Loucy (cell line): Measurements from ENCODE around the gene SLC22A25.
A peak's percentile ranks its signal among the peaks of the same experiment; 100 is the strongest.

Experiments
- H2AFZ ChIP-seq: fragments of 200-600 bp; sonication (generic); 2 replicates; pipeline ENCODE4 v1.6.0; 2016; ENCODE audit warnings: antibody characterized with exemption, mild to moderate bottlenecking, low read length, moderate library complexity
- H3F3A ChIP-seq: fragments of 200-600 bp; 2 replicates; pipeline ENCODE4 v1.6.0; 2016; ENCODE audit warnings: antibody characterized with exemption, low read depth, mild to moderate bottlenecking
- H3K27me3 ChIP-seq: fragments of 200-600 bp; sonication (generic); 2 replicates; pipeline ENCODE4 v1.6.1; 2014; ENCODE audit warnings: low read length, mild to moderate bottlenecking; ENCODE audit not compliant: insufficient read depth, poor library complexity, severe bottlenecking
- H3K36me3 ChIP-seq: fragments of 200-600 bp; sonication (generic); 2 replicates; pipeline ENCODE4 v1.6.1; 2016; ENCODE audit warnings: low read length; ENCODE audit not compliant: insufficient read depth
- H3K4me1 ChIP-seq: fragments of 200-600 bp; sonication (generic); 2 replicates; pipeline ENCODE4 v1.5.1; 2014; ENCODE audit warnings: low read length, mild to moderate bottlenecking; ENCODE audit not compliant: insufficient read depth, poor library complexity, severe bottlenecking
- H3K4me2 ChIP-seq: fragments of 200-600 bp; sonication (generic); 2 replicates; pipeline ENCODE4 v1.6.0; 2014; ENCODE audit warnings: antibody characterized with exemption, low read length, low read depth, mild to moderate bottlenecking; ENCODE audit not compliant: poor library complexity, severe bottlenecking
- H3K4me3 ChIP-seq: fragments of 200-600 bp; sonication (generic); 2 replicates; pipeline ENCODE4 v1.5.1; 2014; ENCODE audit warnings: low read length, mild to moderate bottlenecking, mixed read lengths; ENCODE audit not compliant: poor library complexity, severe bottlenecking
- H3K79me2 ChIP-seq: fragments of 200-600 bp; sonication (generic); 2 replicates; pipeline ENCODE4 v1.6.1; 2014; ENCODE audit warnings: low read length; ENCODE audit not compliant: insufficient read depth
- H3K9ac ChIP-seq: fragments of 200-600 bp; sonication (generic); 2 replicates; pipeline ENCODE4 v1.6.0; 2014; ENCODE audit warnings: mild to moderate bottlenecking, low read depth, low read length, moderate library complexity; ENCODE audit not compliant: poor library complexity, severe bottlenecking
- H3K9me2 ChIP-seq: fragments of 200-600 bp; sonication (generic); replicated peaks from 2 replicates; pipeline ENCODE4 v1.6.1; 2016; ENCODE audit warnings: low read depth, low read length, mixed read lengths
- H3K9me3 ChIP-seq: fragments of 200-600 bp; sonication (generic); 2 replicates; pipeline ENCODE4 v1.6.1; 2014; ENCODE audit warnings: mild to moderate bottlenecking, antibody characterized with exemption, low read length, low read depth; ENCODE audit not compliant: insufficient read depth
- H4K20me1 ChIP-seq: fragments of 200-600 bp; sonication (generic); 2 replicates; pipeline ENCODE4 v1.6.0; 2014; ENCODE audit warnings: antibody characterized with exemption, low read length, mild to moderate bottlenecking; ENCODE audit not compliant: insufficient read depth, poor library complexity, severe bottlenecking
- EZH2phosphoT487 ChIP-seq: fragments of 200-600 bp; IDR thresholded peaks from 2 replicates; pipeline ENCODE4 v1.6.1; 2018; ENCODE audit warnings: antibody characterized with exemption, mild to moderate bottlenecking, moderate library complexity, borderline replicate concordance
- TF ChIP-seq, protein P1 (sequence below): fragments of 200-600 bp; sonication (generic); conservative IDR thresholded peaks from 2 replicates; pipeline ENCODE4 v1.5.1; 2014; ENCODE audit warnings: mild to moderate bottlenecking, antibody characterized with exemption, low read length

SLC22A25 gene

DNA sequence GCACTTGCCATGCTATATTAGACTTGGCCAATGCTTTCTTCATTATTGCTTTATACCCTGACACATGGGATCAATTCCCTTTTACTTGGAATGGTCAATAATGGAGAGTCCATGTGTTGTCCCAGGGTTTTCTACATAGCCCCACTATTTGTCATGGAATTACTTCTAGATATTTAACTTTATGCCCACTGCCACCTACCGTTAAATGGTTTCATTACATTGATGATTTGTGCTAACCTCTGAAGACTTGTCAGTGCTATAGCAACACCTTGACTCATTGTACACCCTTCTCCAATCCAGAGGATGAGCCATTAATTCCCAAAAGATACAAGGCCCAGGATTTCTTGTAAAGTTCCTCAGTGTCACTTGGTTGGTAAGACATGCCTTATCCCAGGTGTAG lies 31.4 kb upstream of the SLC22A25 start:
- H3K9ac ChIP-seq, result no peak overlapping the region
- H3K36me3 ChIP-seq, result no peaks in the 10 kb centered on the region
- H2AFZ ChIP-seq, result no peak overlapping the region
- no peaks in the 10 kb centered on the region for H3K9me3 ChIP-seq
- TF ChIP-seq, protein P1, sequence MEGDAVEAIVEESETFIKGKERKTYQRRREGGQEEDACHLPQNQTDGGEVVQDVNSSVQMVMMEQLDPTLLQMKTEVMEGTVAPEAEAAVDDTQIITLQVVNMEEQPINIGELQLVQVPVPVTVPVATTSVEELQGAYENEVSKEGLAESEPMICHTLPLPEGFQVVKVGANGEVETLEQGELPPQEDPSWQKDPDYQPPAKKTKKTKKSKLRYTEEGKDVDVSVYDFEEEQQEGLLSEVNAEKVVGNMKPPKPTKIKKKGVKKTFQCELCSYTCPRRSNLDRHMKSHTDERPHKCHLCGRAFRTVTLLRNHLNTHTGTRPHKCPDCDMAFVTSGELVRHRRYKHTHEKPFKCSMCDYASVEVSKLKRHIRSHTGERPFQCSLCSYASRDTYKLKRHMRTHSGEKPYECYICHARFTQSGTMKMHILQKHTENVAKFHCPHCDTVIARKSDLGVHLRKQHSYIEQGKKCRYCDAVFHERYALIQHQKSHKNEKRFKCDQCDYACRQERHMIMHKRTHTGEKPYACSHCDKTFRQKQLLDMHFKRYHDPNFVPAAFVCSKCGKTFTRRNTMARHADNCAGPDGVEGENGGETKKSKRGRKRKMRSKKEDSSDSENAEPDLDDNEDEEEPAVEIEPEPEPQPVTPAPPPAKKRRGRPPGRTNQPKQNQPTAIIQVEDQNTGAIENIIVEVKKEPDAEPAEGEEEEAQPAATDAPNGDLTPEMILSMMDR, result peak; percentile 34; the same call in 1 of the 2 replicates
- TF ChIP-seq EZH2phosphoT487, result no peak
- H3K4me3 ChIP-seq, result no peak overlapping the region
- H3K9me2 ChIP-seq, result no peaks in the 10 kb centered on the region
- H3K4me1 ChIP-seq, result no peaks in the 10 kb centered on the region
- no peak overlapping the region for H3K4me2 ChIP-seq
- H3K27me3 ChIP-seq, result no peaks in the 10 kb centered on the region
- no peaks in the 10 kb centered on the region for H4K20me1 ChIP-seq
- no peaks in the 10 kb centered on the region for H3K79me2 ChIP-seq
- no peaks in the 10 kb centered on the region for H3F3A ChIP-seq

- Histone ChIP-seq H3K36me3 (no peaks in the 10 kb centered on the region), H3K9me3 (no peaks in the 10 kb centered on the region), H3K4me3 (no peak overlapping the region), H3K27me3 (no peaks in the 10 kb centered on the region), H3K4me2 (no peak overlapping the region), H3K4me1 (no peaks in the 10 kb centered on the region), H2AFZ (no peak overlapping the region), H3K9me2 (no peaks in the 10 kb centered on the region), H3K79me2 (no peaks in the 10 kb centered on the region), H4K20me1 (no peaks in the 10 kb centered on the region), H3F3A (no peaks in the 10 kb centered on the region), H3K9ac (no peak overlapping the region)
- TF ChIP-seq, protein P1, result no peak
Measured at GRCh38 chr11:63273685-63274084, 30.3 kb upstream of the SLC22A25 start.

DNA sequence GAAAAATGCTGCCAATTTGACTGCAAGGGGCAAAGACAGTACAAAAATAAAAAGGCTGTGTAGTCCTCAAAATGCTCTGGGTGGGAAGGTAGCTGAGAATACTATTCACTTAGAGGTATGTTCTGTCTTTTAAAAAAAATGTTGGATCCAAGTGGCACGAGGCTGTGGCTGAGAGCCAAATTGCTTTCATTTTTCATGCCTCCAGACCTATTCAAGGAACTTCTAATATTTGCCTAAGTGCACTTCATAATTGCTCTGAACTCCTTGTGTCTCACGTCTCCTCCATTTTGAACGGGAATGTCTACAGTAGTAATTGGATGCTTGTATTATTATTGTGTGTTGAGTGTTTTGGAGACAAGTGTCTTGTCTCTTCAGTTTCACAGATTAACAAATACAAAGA lies 19.1 kb upstream of the SLC22A25 start:
- Histone ChIP-seq H3K4me2 (no peak overlapping the region), H3F3A (no peaks in the 10 kb centered on the region), H3K4me3 (no peak overlapping the region), H3K9me2 (no peaks in the 10 kb centered on the region), H3K27me3 (no peaks in the 10 kb centered on the region), H2AFZ (no peak overlapping the region), H3K9me3 (no peaks in the 10 kb centered on the region), H3K79me2 (no peaks in the 10 kb centered on the region), H3K36me3 (no peaks in the 10 kb centered on the region), H3K9ac (no peak overlapping the region), H4K20me1 (no peaks in the 10 kb centered on the region), H3K4me1 (no peaks in the 10 kb centered on the region)
- TF ChIP-seq, protein P1, result no peak
- TF ChIP-seq EZH2phosphoT487, result no peak
